Mucosa of descending colon (tissue), 3 donors: ENCODE data around the gene PDE11A. TPM values are rescaled to one million over a fixed set of nuclear protein-coding genes. Genes with fewer than 3 reads are reported as not detected.

Source experiments
- ATAC-seq: fragments of 200-7000 bp; cut with Tn5 transposase; one replicate; pipeline ENCODE4 v1.9.1; 2020; ENCODE audit warnings: mild to moderate bottlenecking, moderate library complexity
- DNase-seq, 3 donors: peaks; one replicate each; pipeline ENCODE4 v3.0.0-alpha.2; 2020
- H3K36me3 ChIP-seq: fragments of 200-600 bp; one replicate; pipeline ENCODE4 v1.8.0; 2021; ENCODE audit warnings: low read depth, mild to moderate bottlenecking
- H3K4me1 ChIP-seq: fragments of 200-600 bp; one replicate; pipeline ENCODE4 v1.8.0; 2021; ENCODE audit warnings: low read depth, mild to moderate bottlenecking
- H3K4me3 ChIP-seq: fragments of 200-600 bp; one replicate; pipeline ENCODE4 v1.8.0; 2021; ENCODE audit warnings: mild to moderate bottlenecking
- H3K9me3 ChIP-seq: fragments of 200-600 bp; one replicate; pipeline ENCODE4 v1.8.0; 2021; ENCODE audit warnings: mild to moderate bottlenecking
- CTCF ChIP-seq: fragments of 200-600 bp; IDR thresholded peaks from one replicate; pipeline ENCODE4 v1.8.0; 2022; ENCODE audit warnings: antibody characterized with exemption, mild to moderate bottlenecking
- intact Hi-C, 2 donors: fragments of 100-400 bp; cut with DNase I in 1 of 2; cut with micrococcal nuclease in 1 of 2; formaldehyde crosslinking; loops; one replicate each; pipeline versions ENCODE4 v1.11.0 to v1.11.1; 2022; cut with DNase I, micrococcal nuclease
- total RNA-seq, 3 donors: library from RNA; stranded (reverse); fragmentation: NEBNext Ultra II Directional in 2 of 3; extraction: Animal tissue kit (Norgen Biotek cat#: 25700) in 2 of 3; gene quantifications; one replicate each; pipeline versions ENCODE4 v1.2.1 to v1.2.4, GENCODE V29; 2021 to 2023
- donor health status: DM: no; HTN: no; CAD: no; lungs with moderate emphysema.
- donor health status: DM: no; HTN: no; CAD: no.
- donor health status: DM: no; HTN: yes; CAD: no.

PDE11A gene
- total RNA-seq, 3 donors from 2014 or later = 1.0 to 3.2 (median 2.7) TPM

GRCh38 chr2:177636672-177637071, 435.9 kb downstream of the PDE11A start:
- TF ChIP-seq CTCF = no peak
- H3K9me3 ChIP-seq = no peaks in the 10 kb centered on the region
- no peaks in the 10 kb centered on the region for H3K4me1 ChIP-seq
- H3K4me3 ChIP-seq = no peak overlapping the region
- intact Hi-C loops = no loop called here
- ATAC-seq = no peak
- no peaks in the 10 kb centered on the region for H3K36me3 ChIP-seq
- no peak for DNase-seq

GRCh38 chr2:177635696-177636095, 436.9 kb downstream of the PDE11A start:
- no peak for DNase-seq
- no peak for ATAC-seq
- no peaks in the 10 kb centered on the region for H3K36me3 ChIP-seq
- no peak overlapping the region for H3K4me3 ChIP-seq
- no peaks in the 10 kb centered on the region for H3K9me3 ChIP-seq
- intact Hi-C loops = no loop called here
- H3K4me1 ChIP-seq = no peaks in the 10 kb centered on the region
- TF ChIP-seq CTCF = no peak

GRCh38 chr2:177633910-177634294, 438.7 kb downstream of the PDE11A start:
- no peak for DNase-seq
- Histone ChIP-seq H3K4me3 (no peak overlapping the region), H3K36me3 (no peaks in the 10 kb centered on the region), H3K9me3 (no peaks in the 10 kb centered on the region), H3K4me1 (no peaks in the 10 kb centered on the region)
- TF ChIP-seq CTCF = no peak
- intact Hi-C loops = no loop called here
- no peak for ATAC-seq

- ATAC-seq (peak; percentile 38), DNase-seq (no peak)
- H3K4me3 ChIP-seq = no peak overlapping the region
- no peaks in the 10 kb centered on the region for H3K4me1 ChIP-seq
- H3K9me3 ChIP-seq = no peaks in the 10 kb centered on the region
- no peaks in the 10 kb centered on the region for H3K36me3 ChIP-seq
- intact Hi-C loops = no loop called here
- no peak for TF ChIP-seq CTCF
Observed at GRCh38 chr2:177633111-177633510, 439.5 kb downstream of the PDE11A start.

- ATAC-seq (no peak), DNase-seq (no peak)
- no peak for TF ChIP-seq CTCF
- Histone ChIP-seq H3K36me3 (no peaks in the 10 kb centered on the region), H3K9me3 (no peaks in the 10 kb centered on the region), H3K4me3 (no peak overlapping the region), H3K4me1 (no peaks in the 10 kb centered on the region)
- intact Hi-C loops = no loop called here
Observed at GRCh38 chr2:177631680-177632079, 440.9 kb downstream of the PDE11A start.

- no peak for TF ChIP-seq CTCF
- H3K4me1 ChIP-seq = no peaks in the 10 kb centered on the region
- intact Hi-C loops = no loop called here
- DNase-seq = no peak
- H3K9me3 ChIP-seq = no peaks in the 10 kb centered on the region
- H3K36me3 ChIP-seq = no peaks in the 10 kb centered on the region
- no peak overlapping the region for H3K4me3 ChIP-seq
- no peak for ATAC-seq
Observed at GRCh38 chr2:177629357-177630024, 443.1 kb downstream of the PDE11A start.
